AG09319 (cell line): Measurements from ENCODE around the gene PDE9A.

Experiments used
- DNase-seq: peaks from one replicate; pipeline ENCODE4 v3.0.0-alpha.2; 2010; ENCODE audit warnings: low read depth; ENCODE audit errors: extremely low read depth
- TF ChIP-seq, protein P1 (sequence below): IDR thresholded peaks from 2 replicates; pipeline ENCODE4 v1.5.1; 2011; ENCODE audit warnings: low read depth, mild to moderate bottlenecking, inconsistent platforms, low read length, moderate library complexity

PDE9A gene

DNA sequence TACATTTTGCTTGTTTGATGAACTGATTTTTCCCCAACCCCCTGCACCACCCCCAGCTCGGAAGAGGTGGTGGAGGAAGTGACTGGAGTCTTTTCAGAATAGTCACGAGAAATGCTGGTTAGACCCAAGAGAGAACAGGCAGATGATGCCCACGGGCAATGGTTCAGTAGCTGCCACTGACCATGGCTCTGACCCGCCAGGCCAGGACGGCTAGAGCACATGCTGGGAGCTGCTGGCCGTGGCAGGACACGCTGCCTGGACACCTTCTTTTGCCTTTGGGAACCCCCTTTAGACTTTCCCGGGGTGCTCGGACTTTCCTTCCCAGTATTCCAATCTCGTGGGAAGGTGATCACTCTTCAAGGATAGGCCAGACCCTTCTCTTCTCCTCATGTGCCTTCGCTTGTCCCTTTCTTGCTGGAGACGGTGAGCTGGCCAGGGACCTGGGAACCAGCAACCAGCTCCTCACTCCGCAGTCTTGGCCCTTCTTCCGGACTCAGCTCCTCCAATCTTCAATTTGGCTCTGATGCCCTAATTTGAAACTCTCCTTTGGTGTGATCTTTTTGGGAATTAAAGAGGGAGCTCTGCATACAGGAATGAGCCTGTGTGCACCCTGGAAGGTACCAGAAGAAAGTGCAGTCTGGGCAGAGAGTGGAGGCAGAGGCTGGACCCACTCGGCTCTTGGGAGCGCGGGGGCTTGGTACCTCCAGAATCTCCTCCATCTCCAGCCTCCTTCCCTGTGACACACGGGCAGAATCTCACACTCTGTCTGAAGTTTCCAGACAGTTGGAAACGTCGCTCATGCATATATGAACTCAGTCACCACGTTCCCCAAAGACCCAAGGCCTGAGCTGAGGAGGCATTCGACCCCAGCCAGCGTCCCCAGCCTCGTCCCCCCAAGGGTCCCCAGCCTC is 4.0 kb upstream of the PDE9A start:
- no peak for DNase-seq
- TF ChIP-seq, protein P1, sequence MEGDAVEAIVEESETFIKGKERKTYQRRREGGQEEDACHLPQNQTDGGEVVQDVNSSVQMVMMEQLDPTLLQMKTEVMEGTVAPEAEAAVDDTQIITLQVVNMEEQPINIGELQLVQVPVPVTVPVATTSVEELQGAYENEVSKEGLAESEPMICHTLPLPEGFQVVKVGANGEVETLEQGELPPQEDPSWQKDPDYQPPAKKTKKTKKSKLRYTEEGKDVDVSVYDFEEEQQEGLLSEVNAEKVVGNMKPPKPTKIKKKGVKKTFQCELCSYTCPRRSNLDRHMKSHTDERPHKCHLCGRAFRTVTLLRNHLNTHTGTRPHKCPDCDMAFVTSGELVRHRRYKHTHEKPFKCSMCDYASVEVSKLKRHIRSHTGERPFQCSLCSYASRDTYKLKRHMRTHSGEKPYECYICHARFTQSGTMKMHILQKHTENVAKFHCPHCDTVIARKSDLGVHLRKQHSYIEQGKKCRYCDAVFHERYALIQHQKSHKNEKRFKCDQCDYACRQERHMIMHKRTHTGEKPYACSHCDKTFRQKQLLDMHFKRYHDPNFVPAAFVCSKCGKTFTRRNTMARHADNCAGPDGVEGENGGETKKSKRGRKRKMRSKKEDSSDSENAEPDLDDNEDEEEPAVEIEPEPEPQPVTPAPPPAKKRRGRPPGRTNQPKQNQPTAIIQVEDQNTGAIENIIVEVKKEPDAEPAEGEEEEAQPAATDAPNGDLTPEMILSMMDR: no peak

DNA sequence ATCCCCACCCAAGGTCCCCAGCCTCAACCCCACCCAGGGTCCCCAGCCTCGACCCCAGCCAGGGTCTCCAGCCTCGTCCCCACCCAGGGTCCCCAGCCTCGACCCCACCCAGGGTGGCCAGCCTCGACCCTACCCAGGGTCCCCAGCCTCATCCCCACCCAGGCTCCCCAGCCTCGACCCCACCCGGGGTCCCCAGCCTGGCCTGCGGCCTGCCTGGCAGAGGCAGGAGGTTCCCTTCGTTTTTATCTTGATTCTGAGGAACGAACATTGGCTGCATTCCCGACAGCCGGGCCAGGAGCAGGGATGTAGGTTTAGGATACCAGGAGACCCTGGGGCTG is 3.4 kb upstream of the PDE9A start:
- TF ChIP-seq, protein P1: no peak
- DNase-seq: no peak

DNA sequence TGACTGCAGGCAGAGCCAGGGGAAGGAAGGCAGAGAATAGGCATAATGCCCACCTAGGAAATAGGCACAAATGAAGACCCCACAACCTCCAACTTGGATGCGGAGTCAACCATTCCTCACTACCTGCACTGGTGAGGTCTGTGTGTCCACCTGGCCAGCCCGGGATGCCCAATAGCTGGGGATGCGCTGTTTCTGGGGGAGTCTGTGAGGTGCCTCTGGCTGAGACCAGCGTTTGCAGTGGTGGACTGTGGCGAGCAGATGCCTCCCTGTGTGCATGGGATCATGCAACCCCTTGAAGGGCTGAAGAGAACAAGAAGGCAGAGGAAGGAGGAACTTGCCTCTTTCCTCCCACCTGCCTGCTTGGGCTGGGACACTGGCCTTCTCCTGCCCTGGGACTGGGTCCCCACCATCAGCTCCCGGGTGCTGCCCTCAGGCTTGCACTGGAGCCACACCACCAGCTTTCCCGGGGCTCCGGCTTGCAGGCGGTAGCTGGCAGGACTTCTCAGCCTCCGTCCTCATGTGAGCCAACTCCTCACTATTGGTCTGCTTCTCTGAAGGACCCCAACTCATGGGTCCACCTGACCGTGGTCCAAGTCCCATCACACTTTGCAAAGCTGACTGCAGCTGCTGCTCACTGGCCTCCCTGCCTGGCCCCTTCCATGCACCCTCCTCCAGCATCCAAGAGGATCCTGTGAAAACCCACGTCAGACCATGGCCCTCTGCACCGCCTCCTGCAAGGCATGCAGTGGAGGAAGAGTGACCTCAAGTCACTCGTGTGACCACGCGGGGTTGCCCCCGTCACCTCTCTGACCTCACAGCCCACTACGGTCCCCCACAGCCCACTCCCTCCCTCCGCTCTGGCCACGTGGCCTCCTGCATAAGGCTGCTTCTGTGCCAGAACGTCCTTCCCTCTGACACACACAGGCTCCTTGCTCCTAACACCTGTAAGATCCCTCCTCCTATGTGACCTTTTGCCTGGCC is 2.7 kb upstream of the PDE9A start:
- TF ChIP-seq, protein P1: no peak
- DNase-seq: no peak

DNA sequence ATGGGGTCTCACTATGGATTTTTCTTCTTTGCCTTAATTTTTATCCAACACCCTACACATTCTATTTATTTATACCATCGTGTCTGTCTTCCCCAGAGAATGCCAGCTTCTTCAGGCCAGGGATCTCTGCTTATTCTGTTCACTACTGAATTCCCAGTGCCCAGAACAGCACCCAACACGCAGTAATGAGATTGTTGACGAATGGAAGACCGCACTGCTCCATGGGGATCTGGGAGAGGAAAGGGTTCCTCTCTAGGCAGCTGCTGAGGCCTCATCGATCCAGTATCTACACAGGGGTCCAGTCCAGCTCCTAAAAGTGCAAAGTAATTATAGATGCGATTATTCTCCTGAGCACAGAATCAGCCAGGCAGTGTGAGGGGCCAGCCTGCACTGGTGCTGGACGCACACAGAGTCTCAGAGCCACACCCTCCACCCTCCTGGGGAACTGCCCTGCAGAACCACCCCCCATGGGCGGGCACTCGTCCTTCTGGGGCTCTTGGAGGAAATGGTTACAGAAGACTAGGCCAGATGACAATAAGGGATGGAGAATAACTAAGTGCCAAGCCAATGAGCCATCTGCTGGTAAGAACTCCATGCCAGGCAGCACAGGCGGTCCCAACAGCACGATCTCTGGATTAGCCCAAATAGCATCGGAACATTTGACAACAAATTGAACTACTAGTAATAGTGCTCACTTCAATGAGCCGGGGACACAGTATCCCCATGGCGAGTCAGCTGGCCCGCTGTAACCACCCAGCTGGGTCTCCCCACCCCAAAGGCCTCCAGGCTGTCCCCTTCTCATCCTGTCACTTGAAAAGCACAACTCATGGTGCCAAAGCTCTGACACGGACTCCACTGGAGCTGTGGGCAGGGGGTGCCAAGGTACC is 1.7 kb upstream of the PDE9A start:
- TF ChIP-seq, protein P1: no peak
- DNase-seq: no peak

DNA sequence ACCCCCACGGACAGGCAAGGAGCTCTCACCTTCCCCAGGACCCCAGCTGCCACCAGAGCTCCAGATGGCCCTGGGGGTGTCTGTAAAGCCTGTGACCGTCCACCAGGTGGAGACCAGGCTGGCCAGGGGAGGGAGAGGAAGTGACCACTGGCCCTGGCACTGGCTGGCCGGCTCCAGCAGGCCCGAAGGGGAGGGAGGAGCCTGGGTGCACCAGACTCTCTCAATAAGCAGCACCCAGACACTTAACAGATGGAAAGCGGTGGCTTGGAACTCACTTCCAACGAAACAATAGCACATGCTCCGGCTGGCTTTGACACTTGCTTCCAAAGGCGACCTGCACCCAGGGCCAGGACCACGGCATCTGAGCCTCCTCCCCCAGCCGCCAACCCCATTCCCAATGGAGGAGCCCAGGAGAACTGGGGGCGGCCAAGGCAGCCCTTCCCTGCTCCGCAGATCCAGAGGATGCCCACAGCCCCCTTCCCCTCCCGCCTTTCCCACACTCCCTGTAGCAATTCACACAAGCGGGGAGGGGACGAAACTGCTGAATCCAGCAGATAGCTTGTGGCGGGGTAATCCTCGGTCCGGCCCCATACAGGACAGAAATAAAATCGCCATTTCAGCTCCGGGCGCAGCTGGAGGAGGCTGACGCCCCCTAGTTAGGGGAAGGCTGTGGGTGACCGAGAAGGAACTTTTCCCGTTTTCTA is 742 bp upstream of the PDE9A start:
- TF ChIP-seq, protein P1: peak; percentile 15

DNA sequence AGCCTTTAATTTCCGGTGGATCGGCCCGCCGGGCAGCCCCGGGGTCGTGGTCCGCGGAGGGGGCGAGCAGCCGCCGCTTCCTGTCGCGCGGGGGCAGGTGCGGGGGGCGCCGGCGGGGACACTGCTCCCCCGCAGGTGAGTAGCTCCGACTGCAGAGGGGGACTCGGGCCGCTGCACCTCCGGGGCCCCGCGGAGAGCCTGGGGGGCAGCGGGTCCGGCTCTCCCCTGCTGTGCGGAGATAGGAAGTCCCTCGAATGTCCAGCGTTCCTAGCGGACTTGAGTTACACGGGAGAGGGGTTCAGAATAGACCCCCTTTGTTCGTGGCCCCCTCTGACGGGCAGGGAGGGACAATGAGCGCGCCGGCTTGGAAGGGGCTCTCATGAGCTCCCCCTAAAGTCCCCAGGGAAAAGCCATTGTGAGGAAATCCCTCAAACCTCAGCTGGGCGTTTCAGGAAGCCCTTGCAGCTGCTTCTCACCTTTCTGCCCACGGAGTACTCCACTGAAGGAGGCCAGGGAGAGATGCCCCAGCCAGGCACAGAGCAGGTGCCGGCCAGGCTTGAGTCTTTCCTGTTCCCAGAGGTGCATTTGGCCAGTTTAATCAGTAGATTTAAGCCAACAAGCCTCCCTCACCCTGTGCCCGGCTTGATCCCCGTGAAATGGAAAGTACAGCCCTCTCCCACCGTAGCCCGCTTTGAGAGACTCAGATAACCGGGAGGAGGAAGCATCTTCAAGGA is 925 bp downstream of the PDE9A start:
- DNase-seq: no peak
- TF ChIP-seq, protein P1: no peak

More for the DNA sequence above, 742 bp upstream of the PDE9A start:
- DNase-seq: no peak
